GM19324 (cell line): ENCODE results near the gene PSMG3.

Source experiments
- ATAC-seq: cut with Tn5 transposase; IDR thresholded peaks from one replicate; pipeline ENCODE4 v1.9.1; 2021; ENCODE audit warnings: mild to moderate bottlenecking, moderate library complexity; ENCODE audit not compliant: unreplicated experiment, low FRiP score

The PSMG3 gene, protein sequence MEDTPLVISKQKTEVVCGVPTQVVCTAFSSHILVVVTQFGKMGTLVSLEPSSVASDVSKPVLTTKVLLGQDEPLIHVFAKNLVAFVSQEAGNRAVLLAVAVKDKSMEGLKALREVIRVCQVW

GRCh38 chr7:1569833-1570632 lies at the start of gene PSMG3:
Gene PSMG3 (minus strand): TSS chr7:1570032. CDS start chr7:1569339, 693 bp downstream.
- peak; percentile 89 for ATAC-seq

GRCh38 chr7:1618475-1618874 lies 48.6 kb upstream of the PSMG3 start:
- no peak for ATAC-seq

DNA sequence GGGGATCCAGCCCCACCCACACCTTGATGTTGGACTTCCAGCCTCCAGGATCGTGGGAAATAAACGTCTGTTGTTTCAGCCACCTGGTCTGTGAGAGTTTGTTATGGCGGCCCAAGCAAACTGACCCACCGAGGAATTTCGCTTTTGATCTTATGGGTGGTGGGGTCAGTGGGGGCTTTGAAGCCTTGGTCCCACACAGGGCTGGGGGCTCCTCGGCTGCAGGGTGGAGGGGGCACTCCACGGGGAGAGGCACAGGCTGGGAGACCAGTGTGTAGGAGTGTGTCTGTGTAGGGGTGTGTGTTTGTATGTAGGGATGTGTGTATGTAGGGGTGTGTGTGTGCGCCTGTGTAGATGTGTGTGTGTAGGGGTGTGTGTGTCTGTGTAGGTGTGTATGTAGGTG lies 48.1 kb upstream of the PSMG3 start:
- ATAC-seq = no peak

DNA sequence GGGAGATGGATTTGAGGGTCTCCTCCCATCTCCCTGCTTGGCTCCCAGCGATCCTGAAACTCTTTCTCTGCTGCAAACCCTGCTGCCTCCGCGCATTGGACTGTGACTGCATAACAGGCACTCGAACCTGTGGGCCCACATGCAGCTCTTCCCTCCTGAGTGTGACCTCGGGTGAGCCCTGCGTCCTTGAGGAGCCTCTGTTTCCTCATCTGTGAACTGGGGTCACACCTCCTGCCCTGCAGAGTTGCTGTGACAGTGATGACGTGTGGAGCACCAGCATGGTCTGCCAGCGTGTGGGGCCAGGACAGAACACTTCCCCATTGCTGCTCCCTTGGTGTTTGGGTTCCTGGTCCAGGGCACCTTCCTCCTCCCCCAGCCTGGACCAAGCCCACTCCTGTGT lies 46.9 kb upstream of the PSMG3 start:
- ATAC-seq = no peak

DNA sequence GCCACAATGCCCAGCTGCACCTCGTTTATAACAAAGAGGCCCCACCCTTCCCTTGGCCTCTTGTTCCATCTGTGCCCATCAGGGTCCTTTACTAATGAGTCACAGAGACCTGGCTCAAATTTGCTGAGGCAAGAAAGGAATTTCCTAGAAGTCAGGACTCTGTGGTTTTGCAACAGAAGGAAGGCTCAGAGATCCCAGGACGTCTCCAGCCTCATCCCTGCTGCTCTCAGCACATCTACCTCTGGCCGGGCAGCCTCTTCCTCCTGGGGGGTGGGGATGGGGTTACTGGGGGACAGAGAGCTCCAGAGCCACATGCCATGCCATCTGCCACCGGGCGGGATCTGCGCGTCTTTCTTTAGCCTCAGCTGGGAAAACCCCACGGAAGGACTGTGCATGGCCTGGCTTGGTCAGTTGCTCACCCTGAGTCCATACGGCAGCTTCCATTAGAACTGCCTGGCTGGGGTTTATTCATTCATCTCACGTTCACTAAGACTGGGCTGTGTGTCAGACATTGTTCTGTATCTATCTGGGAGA lies 41.9 kb upstream of the PSMG3 start:
- ATAC-seq = no peak

DNA sequence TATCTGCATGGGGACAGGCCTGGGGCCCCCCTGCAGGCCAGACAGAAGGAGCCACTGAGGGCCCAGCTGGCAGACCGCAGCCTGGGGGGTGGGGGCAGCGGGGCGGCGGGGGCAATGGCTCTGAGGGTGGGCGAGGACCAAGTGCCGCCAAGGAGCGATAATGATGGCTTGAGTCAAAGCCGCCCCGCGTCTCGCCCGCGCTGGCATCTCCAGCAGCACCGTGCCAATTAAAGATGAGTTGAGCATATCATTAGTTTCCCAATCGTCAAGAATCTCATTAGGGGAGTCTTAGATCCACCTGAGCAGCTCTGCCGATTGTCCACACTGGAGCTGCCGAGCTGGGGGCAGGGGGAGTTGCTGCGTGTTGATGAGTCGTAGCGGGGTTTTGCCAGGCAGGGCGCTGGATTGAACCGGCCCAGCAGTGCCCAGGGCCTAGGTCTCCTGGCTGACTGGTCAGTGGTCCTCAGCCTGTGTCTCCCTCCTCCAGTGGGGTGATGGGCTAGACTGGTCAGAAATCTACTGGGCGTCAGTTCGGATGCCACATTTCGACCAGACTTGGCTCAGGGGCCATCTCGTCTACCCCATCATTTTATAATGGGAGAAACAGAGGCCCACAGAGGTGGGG lies 41.0 kb upstream of the PSMG3 start:
- no peak for ATAC-seq

DNA sequence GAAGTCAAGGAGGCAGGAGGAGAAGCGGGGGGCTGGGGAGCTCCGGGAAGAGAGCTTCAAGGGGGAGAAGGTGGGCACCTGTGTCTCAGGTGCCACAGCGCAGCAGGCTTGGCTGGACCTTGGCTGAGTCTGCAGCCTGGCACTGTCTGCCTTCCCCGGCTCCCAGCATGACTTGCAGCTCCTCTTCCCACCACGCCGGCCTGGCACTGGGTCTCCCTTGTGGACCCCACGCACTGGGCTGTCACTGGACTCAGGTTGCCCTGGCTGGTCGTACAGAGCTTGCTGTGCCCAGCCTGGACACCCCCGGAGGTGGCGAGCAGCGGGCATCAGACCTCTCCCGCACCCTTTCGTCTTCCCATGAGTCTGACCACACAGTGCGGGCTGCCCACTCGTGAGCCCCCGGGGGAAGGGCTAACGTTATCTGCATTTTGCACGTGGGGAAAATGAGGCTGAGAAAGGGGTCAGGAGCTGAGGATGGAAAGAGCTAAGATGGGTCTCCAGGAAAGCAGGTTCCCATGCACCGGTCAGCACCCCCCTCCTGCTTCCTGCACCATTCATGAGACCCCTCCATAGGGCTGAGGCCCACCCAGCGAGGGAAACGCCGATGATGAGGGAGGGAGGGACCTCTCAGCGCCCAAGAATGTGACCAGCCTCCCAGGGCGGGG lies 40.3 kb upstream of the PSMG3 start:
- ATAC-seq = no peak

DNA sequence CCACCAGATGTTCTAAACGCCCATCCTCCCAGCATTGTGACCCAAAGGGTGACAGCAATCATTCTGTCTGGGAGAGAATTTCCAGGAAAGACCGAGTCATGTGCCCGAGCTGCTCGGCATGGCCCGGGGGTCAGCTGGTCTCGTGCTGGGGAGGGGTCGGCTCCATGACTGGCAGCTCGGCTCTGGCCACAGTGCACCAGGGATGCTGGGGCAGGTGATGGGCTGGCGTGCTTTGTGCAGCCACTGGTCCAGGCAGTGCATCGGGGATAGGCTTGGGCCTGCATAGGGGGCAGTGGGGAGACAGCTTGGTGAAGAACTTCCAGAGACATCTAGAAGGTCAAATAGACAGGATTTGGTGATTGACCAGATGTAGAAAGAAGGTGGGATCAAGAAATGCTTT lies 39.2 kb upstream of the PSMG3 start:
- ATAC-seq = no peak

DNA sequence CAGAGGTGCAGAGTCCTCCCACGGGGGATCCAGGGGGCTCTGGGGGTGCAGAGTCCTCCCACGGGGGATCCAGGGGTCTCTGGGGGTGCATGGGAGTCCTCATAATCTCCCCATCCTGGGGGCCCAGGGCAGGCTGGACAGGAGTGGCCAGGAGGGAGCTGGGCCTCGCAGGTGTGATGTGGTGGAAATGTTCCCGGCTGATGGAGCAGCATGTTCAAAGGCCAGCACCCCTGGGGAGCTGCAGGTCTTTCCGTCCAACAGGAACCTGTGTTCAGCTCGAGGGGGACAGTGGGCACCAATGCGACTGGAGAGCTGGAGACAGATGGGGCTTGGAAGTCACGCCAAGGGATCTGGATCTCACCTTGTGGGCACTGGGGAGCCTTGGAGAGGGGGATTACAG lies 38.5 kb upstream of the PSMG3 start:
- no peak for ATAC-seq

- no peak for ATAC-seq
Observed at GRCh38 chr7:1607696-1608095, 37.9 kb upstream of the PSMG3 start.

DNA sequence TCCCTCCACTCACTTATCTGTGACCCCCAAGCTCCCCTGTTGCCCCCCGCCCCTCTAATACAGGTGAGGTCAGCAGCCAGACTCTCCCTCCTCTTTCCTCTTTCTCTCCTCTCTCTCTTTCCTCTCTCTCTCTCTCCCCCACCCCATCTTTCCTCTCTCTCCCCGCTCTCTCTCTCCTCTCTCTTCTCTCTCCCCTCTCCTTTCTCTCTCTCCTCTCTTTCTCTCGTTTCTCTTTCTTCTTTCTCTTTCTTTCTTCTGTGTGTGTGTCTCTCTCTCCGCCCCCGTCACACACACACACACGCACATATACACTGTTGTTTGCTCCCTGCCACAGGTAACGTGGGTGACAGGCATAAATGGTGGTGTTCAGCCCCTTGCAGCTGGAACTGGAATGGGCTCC lies 37.2 kb upstream of the PSMG3 start:
- ATAC-seq = no peak

GRCh38 chr7:1604383-1604782 lies 34.6 kb upstream of the PSMG3 start:
- ATAC-seq = no peak

GRCh38 chr7:1603346-1604225 lies 33.8 kb upstream of the PSMG3 start:
- no peak for ATAC-seq

DNA sequence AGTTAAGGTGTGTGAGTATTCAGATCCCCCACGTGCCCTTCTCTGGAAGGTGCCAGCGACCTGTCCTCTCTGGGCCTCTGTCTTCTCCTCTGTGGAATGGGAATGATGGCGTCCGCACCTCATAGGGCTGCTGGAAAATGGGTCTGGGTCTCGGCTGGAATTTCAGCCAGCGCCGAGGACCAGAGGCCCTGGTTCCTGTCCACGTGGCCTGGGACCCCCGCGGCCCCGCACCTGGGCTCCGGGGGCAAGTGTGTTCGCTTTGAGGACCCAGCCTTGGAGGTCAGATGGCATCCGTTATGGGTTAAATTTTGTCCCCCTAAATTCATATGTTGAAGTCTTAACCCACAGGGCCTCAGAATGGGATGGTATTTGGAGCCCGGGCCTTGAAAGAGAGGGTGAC lies 32.6 kb upstream of the PSMG3 start:
- ATAC-seq = no peak

- ATAC-seq = no peak
Observed at GRCh38 chr7:1601956-1602355, 32.1 kb upstream of the PSMG3 start.

GRCh38 chr7:1599640-1600395 lies 30.0 kb upstream of the PSMG3 start:
- no peak for ATAC-seq

GRCh38 chr7:1598961-1599639 lies 29.3 kb upstream of the PSMG3 start:
- no peak for ATAC-seq

DNA sequence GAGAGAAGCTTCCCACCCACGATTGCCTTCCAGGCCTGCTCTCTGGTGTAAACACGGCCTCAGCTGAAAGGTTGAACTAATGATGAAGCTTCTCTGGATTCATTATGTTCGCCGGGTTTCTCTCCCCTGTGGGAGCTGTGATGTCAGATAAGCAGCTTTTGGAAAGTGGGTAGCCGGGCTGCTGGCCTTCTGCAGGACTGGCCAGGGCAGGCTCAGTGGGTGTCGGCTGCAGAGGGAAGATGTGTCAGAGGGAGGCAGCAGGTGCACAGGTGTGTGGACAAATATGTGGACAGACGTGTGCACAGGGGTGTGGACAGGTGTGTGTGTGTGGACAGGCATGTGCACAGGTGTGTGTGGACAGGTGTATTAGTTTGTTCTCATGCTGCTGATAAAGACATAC lies 28.5 kb upstream of the PSMG3 start:
- no peak for ATAC-seq

DNA sequence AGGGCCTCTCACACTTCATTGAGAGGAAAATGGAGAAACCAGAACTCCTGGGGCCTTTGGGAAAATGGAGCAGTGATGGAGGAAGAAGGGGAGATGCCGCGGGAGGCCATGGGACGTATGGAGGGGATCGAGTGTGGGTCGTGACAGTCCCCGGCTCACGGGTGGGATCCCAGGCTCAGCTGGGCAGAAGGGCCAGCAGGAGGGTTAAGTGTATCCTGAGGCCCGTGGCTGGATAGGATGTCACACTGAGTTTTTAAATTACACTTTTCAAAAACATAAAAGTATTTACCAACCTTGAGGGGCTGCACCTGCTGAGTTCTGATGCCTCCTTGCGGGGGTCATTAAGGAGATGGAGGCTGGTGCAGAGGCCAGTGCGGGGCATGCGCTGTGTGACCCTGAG lies 28.0 kb upstream of the PSMG3 start:
- no peak for ATAC-seq
